Fibroblast of skin of scalp (primary cell): ENCODE data around the gene PLA2G2C. TPM values are rescaled to one million over a fixed set of nuclear protein-coding genes. Genes with fewer than 3 reads are reported as not detected.
"Not testable (repeated sequence)": the region's sequence is repeated elsewhere in the genome, so short reads cannot be mapped to it uniquely, and the experiment has no call there.

Experiments
- DNase-seq: peaks from one replicate; pipeline ENCODE4 v3.0.0-alpha.2; 2013
- polyA plus RNA-seq, 2 experiments: library from polyadenylated mRNA; unstranded; fragments of 120-200 nt; gene quantifications; one replicate each; pipeline ENCODE4 v1.2.1, GENCODE V29; 2013; ENCODE audit not compliant: insufficient read length in 2 of 2

PLA2G2C gene, protein sequence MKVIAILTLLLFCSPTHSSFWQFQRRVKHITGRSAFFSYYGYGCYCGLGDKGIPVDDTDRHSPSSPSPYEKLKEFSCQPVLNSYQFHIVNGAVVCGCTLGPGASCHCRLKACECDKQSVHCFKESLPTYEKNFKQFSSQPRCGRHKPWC
- polyA plus RNA-seq (2013, experiment 1 of 2; ENCODE audit: insufficient read length), result not detected
- polyA plus RNA-seq (2013, experiment 2 of 2; ENCODE audit: insufficient read length), result not detected

- no peak for DNase-seq
Observed at GRCh38 chr1:20185834-20186782, at the start of gene PLA2G2C, which contains the start of gene UBXN10. Gene PLA2G2C, minus strand, starts transcription at chr1:20186518. Its CDS starts 9,155 bp downstream, at chr1:20177363. Gene UBXN10, plus strand, starts transcription at chr1:20186096. Its CDS starts 4,466 bp downstream, at chr1:20190562.

- DNase-seq, result no peak
Observed at GRCh38 chr1:20234788-20235535, 48.6 kb upstream of the PLA2G2C start.

DNA sequence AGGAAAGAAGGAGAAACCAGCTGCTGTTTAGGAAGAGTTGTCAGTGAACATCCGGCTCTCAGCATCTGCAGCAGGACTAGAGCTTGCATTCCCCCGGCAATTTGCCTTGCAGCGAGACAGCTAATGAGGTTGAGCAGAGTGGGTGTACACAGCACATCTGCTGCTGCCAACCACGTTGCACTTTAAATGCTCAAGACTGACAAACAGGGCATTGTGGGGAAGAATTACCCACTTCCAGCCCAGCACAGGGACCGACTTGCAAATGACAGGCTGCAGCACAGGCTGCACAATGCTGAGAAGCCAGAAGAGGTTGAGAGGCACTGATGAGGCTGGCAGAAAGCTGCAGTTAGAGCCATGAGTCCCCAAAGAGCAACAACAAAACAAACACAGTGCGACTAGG, 47.5 kb upstream of the PLA2G2C start:
- DNase-seq, result no peak

DNA sequence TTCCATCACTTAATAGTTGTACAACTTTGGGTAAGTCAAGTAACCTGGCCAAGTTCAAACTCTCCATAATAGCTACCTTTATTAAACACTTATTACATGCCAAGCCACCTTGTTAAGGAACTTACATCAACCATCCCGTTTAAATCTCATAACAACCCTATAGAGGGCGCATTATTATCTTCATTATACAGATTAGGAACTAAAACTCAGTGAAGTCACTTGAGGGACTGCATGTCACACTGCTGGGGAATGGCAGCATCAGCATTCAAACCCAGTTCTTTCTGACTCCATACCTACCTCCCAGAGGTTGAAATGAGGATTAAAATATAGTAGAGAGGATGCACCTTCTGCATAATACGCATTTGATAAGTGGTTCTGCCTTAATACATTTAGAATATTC, 47.1 kb upstream of the PLA2G2C start:
- peak; percentile 19 for DNase-seq

GRCh38 chr1:20232564-20232963, 46.2 kb upstream of the PLA2G2C start:
- not testable (repeated sequence) for DNase-seq

DNA sequence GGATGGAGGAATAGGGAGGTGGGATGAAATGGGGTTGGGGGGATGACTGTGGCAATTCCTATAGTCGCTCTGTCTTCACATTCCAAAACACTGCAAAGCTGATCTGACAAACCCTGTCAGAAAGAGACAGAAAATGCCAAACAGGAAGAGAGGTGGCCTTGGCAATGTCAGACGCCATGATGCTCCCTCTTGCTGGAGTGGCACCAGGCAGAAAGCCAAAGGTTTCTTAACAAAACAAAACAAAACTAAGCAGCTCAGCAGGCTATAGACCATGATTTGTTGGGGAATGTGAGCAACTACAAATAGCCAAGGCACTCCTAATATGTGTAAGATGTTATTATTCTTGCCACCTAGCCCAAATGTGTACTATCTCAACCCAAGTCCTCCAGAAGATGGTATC, 42.9 kb upstream of the PLA2G2C start:
- peak; percentile 6 for DNase-seq

GRCh38 chr1:20228314-20228825, 42.1 kb upstream of the PLA2G2C start:
- DNase-seq, result no peak

GRCh38 chr1:20227704-20228103, 41.4 kb upstream of the PLA2G2C start:
- DNase-seq, result no peak

DNA sequence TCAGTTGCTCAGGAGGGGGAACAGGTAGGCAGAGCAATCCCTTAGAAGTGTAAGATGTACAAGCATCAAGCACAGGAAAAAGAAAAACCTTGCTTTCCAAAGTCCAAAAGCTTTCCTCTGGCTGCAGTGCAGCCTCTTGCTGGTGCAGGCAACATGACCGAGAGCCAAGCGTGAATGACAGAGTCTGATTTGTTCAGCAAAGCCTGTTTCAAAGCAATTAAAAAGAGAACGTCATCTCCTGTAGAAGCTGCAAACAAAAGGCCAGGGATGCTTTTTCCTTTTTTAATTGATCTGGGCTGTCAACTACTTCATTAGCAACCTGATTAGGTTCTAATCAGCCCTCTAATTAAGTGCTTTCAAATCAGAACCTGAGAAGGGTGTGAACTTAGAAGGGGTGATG, 38.2 kb upstream of the PLA2G2C start:
- no peak for DNase-seq

- DNase-seq, result no peak
Observed at GRCh38 chr1:20223551-20224419, 37.5 kb upstream of the PLA2G2C start.

DNA sequence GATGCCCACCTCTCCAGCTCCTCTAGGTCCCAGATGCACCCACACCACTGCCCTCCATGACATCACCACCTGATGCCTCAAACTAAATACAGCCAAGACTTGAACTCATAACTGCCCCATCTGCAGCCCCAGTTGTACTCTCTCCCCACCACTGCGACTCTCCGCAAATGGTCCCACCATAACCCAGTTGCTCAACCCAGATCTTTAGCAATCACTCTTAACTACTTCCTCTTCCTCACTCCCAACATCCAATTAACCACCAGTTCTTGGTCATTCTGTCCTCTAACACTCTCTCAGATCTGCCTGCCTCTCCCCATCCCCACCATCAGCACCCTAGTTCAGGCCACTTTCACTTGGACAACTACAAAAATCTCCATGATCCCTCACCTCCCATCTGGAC, 36.8 kb upstream of the PLA2G2C start:
- no peak for DNase-seq

GRCh38 chr1:20220036-20220435, 33.7 kb upstream of the PLA2G2C start:
- no peak for DNase-seq

GRCh38 chr1:20219053-20219452, 32.7 kb upstream of the PLA2G2C start:
- DNase-seq, result not testable (repeated sequence)

DNA sequence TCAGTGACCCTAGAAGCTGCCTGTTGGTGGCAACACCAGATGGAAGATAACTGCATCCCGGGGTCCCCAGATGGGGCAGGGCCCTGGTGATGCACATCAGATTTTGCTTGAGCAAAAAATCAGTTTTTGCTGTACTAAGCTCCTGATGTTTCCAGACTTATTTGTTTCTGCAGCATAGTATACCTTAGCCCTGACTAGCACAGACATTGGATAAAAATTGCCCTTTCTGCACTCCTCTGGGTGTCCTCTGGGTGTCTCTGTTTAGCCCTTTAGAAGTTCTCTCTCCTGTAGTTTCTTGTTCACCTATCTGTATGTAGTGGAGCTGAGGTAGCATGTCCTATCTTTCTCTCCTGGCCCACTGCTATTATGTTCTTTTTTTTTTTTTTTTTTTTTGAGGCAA, 30.3 kb upstream of the PLA2G2C start:
- no peak for DNase-seq

DNA sequence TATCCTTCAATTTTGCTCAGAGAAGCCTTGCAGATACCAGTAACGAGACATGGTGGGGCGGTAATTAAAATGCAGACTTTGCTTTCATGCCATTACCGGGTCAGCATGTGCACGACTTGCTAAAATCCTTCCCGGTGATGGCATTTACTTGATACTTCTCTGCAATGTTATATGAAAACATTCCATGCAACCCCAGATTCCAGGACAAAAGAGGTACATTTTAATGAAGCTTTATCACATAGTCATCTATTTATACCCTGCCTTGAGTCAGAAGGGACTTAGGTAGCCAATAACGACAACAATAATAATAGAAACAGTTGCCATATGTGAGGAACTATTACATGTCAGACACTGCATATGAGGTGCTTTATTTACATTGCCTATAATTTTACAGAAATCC, 29.4 kb upstream of the PLA2G2C start:
- DNase-seq, result no peak

DNA sequence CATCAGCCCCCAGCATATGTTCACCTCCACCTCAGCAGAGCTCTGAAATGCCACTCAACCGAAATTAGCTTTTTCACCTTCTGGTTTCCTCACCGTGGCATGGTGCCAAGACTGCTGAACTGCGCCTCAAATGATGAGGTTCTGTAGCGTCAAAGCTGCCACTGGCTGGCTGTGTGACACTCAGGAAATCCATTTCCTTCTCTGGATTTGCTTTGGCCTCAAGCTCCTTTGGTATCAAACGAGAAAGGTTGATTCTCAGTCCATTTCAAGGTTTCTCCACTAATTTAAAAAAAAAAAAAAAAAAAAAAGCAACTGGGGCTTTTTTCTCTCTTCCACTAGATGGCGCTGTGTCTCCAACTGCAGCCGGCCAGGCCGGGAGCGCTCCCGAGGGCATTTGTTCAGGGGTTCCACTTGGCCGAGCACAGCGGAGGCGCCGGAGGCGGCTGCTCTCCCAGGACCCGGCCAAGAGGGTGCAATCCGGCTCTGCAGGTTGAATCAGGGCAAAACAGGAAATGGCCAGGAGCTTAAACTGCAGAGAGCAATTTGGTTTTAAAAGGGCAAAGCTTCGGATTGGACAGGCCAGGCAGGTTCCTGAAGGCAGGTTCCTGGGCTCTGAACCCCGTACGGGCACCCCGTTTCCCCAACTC, 26.5 kb upstream of the PLA2G2C start:
- DNase-seq, result peak; percentile 60

DNA sequence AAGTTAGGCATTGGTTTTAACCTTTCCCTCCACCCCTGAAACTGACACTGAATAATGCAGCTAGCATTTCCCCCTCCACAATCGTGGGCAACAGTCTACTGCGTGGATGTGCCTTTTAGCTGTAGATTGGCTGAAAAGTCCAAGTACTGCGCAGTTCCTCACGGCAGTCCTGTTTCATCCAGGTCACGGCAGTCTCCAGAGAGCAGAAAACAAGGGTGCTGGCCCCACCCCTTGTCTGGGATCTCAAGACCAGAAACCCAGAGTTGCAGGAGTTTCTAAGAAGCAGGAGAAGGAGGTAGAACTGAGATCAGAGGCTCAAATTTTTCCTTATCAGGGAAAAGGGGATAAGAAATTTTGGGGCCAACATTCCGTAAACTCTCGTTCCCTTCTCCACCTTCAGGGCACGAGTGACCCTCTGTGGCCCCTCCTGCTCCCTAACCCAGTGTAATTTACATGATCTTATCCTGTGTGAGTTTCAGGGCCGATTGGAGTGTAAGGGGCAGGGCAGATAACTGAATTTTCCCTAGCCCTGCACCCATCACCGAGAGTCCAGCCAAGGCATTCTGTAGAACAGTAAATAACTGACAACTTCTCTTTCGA, 25.9 kb upstream of the PLA2G2C start:
- no peak for DNase-seq

DNA sequence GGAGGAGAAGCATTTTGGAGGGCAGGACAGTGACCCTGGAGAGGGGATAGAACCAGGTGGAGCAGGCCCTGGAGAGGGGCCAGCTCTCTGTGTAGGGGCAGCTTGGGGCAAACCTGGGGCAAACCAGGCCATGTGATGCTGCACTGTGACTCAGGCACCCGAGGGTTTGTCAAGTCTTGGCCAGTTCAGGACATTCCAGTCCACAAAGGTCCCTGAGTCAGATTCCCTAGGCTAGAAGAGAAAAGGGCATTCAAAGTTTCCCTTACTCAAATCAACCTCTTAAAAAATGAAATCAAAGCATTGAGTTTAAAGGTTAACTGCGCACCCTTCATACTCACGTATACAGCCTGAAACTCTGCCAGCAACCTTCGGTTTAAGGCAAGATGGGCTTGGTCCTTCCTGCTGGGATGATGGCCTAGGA, 25.2 kb upstream of the PLA2G2C start:
- no peak for DNase-seq

- DNase-seq, result no peak
Observed at GRCh38 chr1:20210736-20211460, 24.6 kb upstream of the PLA2G2C start.

GRCh38 chr1:20209471-20209870, 23.2 kb upstream of the PLA2G2C start:
- DNase-seq, result no peak
